NCI-H128 (cell line): ENCODE results near the gene FCER2.

Source experiments
- DNase-seq: peaks from one replicate; lab custom pipeline; 2025; ENCODE audit not compliant: unreplicated experiment; lab: John Stamatoyannopoulos, UW

FCER2 gene

DNA sequence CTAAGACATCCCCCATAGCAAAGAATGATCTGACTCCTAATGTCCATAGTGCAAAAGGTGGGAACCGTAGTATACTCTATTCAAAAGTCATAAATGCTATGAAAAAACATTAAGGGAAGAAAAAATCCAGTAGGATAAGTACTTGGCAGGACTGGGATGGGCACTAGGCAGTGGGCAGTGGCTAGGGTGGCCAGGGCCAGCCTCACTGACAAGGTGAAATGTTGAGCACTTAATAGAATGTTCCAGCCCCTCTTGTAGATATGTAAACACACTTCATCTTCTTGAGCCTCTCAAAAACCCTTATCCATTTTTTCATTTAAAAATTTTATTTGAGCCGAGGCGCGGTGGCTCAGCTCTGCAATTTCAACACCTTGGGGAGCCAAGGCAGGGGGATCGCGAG is 31.4 kb upstream of the FCER2 start:
- DNase-seq = no peak

DNA sequence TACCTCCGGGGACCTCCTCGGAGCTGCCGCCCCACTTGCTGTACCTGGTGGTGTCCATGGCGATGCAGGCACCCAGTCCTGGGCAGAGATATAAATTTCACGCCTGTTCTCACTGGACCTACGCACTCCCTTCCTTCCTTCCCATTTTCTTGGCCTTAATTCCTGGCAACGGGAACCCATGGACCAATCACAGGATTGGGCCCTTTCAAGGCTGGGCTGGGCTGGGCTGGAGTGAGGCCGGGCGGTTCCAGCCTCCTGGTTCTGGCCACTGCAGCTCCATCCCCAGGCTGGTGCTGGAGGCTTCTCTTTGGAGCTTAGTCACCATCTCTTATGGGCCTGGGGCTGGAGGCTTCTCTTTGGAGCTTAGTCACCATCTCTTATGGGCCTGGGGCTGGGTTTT is 30.1 kb upstream of the FCER2 start, which contains the start of gene CLEC4G:
CLEC4G (minus strand) TSS at position 66 of the 400 bp plus-strand sequence; CDS start at position 58, 8 bp downstream.
- no peak for DNase-seq

GRCh38 chr19:7731615-7732014 is 29.7 kb upstream of the FCER2 start:
- DNase-seq = no peak

DNA sequence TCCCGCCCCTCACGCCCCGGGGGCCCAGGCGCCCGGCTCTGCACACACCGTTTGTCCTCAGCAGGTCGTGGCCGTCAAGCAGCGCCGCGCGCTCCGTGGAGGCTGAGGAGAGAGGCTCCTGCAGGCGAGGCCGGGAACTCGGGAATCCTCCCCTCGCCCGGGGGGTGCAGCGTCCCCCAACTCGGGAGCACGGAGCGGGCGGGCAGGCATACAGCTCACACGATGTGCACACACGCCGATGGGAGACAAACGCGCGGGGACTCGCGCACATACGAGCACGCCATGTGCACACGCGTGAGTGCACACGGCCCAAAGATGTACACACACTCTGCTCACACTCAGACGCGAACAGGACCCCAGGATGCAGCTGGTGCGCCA is 29.3 kb upstream of the FCER2 start:
- DNase-seq = no peak

DNA sequence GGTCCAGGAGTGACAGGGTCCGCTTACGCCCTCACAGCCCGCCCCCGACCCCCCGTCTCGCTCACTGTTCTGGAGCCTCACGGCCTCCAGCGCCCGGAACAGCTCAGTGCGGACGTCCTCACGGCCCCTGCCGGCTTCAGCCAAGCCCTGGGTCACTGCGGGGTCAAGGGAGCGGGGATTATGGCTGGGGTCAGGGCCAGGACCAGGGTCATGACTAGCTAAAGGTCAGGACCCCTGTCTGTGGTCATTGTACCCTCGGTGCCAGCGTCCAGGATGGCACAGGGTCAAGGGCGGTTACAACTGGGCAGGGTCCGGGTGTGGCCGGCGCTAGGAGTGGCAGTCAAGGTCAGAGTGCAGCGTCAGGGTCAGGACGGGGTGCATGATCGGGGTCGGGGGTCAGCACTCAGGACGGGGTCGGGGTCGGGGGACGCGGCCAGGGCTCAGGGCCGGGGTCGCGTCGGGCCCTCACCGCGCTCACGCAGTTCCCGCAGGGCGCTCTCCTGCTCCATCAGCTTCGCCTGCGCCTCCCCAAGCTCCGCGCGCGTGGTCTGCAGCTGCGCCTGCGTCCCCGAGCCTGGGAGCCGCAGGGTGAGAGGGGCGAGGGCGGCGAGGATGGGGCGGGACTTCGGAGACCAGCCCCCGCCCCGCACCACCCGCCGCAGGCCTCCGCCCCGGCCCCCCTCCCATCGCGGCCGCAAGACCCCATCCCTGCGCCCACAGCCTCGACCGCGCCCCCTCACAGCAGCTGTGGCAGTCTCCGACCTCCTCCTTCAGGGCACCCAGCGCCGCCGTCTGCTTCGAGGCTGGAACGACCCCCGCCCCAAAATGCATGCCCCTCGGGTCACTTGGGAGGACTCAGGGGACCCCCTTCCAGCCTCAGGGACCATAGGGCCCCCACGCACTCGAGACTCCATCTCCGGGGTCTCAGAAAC is 28.6 kb upstream of the FCER2 start:
- no peak for DNase-seq

DNA sequence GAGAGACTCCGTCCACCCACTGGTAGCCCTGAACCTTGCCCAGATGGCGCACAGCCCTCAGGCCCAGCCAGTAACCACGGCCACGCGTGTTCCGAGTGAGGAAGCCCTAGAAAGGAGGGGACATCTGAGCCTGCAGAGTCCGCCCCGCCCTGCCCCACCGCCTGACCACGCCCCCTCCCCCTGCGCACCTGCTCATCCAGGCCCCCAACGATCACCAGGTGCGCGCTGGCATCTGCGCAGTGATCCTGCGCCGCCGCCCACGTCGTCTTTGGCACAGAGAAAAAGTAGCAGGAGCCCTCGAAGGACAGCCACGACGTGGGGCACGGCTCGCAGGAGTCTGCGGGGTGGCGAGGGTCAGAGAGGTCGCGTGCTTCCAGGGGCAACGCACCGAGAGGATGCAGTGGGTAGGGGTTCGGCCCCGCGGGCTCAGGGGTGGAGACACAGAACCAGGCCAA is 27.9 kb upstream of the FCER2 start:
- DNase-seq = no peak

DNA sequence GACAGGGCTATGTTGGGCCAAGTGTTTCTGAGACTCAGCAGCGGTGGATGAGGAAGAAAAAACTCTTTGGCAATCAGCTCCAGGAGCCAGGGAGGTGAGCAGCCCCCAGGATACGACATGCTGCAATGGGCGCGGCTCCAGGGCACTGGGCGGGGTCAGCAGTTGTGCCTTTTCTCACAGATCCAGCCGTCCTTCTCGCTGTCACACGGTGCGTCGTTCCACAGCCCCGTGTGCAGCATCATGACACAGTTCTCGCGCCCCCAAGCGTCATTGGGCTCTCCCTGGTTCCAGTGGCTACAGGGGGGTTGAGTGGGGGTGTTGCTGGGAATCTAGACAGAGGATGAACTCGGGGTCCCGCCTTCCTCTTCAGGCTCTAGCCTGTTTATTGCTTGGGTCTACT is 27.3 kb upstream of the FCER2 start:
- no peak for DNase-seq

DNA sequence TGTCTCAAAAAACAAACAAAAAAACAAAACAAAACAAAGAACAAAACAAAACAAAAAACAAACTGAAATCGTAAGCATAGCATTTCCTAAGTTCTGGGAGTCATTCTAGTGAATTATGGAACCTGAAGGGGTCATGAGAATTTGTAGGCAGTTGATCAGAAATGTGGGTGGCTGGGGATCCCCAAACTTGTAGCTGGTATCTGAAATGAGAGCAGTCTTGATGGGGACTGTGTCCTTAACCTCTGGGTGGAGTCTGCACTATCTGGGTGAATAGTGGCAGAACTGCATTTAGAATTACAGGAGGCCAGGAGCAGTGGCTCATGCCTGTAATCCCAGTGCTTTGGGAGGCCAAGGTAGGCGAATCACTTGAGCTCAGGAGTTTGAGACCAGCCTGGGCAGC is 23.9 kb upstream of the FCER2 start:
- no peak for DNase-seq

DNA sequence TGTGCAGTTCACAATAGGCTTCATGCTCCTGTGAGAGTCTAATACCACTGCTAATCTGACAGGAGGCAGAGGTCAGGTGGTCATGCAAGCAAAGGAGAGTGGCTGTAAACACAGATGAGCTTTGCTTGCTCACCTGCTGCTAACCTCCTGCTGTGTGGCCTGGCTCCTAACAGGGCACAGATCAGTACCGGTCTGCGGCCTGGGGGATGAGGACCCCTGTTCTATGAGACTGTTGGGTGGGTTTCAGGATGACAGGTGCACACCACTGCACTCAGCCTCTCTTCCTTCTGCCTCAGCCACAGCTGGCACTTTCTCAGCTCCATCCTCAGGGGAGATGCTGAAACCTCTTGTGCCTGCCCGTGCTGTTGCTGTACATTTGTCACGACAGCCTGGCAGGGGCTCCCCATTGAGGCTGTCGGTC is 20.3 kb upstream of the FCER2 start:
- no peak for DNase-seq

GRCh38 chr19:7720351-7720750 is 18.4 kb upstream of the FCER2 start:
- DNase-seq = no peak

- DNase-seq = no peak
Measured at GRCh38 chr19:7718668-7719067, 16.7 kb upstream of the FCER2 start.

- DNase-seq = no peak
Measured at GRCh38 chr19:7716762-7717161, 14.8 kb upstream of the FCER2 start.

- no peak for DNase-seq
Measured at GRCh38 chr19:7715671-7716070, 13.7 kb upstream of the FCER2 start.

DNA sequence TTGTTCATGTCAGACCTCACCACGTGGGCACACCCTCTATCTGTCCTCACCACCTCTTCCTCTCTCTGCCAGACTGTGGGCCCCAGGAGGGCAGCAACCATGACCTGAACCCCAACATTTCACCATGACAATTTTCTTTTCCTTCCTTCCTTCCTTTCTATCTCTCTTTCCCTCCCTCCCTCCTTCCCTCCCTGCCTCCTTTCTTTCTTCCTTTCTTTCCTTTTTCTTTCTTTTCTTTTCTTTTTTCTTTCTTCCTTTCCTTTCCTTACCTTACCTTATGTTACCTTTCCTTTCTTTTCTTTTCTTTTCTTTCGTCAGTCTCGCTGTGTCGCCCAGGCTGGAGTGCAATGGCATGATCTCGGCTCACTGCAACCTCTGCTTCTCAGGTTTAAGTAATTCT is 8.7 kb upstream of the FCER2 start:
- DNase-seq = no peak

- no peak for DNase-seq
Measured at GRCh38 chr19:7709932-7710460, 8.1 kb upstream of the FCER2 start.

DNA sequence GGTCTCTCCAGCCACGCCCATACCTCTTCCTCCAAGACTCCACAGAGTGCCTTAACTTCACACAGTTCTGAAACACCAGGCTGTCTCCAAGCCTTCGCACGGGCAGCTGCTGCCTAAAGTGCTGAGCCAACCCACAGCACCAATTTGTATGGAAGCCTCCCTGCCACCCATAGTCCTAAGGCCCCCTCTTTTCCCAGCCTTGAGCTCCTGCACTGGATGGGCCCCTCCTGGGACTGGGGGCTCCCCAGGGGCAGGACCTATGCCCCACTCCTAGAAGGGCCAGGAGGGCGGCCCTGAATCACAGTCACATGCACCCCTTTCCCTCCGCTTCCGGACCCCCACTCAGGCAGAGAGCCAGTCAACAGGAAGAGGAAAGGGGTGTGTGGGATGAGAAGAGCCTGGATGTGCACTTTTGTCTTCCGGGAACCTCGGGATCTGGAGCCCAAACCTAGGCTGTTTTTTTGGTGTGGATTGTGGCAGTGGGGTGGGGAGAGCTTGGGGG is 5.1 kb upstream of the FCER2 start:
- no peak for DNase-seq

DNA sequence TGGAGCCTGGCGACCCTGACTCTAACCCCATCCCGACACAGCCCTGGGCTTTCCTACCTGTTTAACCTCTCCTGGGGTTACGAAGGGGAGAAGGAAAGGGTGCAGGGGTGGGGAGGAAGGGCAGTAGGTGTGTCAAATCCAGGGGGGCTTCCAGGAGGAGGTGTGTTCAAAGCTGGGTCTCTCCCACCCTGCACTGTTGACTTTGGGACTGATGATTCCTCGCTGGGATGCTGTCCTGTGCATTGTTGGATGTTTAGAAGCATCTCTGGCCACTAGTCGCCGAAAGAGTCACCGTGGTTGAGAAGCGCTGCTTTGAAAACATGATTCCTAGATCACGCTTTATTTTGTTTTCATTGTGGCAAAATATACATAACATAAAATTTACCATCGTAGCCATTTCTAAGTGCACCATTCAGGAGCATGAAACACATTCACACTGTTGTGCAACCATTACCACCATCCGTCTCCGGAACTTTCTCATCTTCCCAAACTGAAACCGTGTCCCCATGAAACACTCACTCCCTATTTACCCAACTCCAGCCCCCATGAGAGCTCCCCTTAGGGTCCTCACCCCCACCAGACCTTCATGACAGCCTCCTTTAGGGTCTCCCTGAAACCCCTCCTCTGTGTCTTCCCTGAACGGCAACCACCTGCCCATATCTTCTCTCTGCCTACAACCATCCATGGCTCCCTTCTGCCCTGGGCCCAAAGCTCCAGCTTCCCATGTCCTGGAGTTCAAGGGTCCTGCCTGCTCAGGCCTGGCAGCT is 4.4 kb upstream of the FCER2 start:
- no peak for DNase-seq

GRCh38 chr19:7705387-7706187 is 3.7 kb upstream of the FCER2 start:
- no peak for DNase-seq

DNA sequence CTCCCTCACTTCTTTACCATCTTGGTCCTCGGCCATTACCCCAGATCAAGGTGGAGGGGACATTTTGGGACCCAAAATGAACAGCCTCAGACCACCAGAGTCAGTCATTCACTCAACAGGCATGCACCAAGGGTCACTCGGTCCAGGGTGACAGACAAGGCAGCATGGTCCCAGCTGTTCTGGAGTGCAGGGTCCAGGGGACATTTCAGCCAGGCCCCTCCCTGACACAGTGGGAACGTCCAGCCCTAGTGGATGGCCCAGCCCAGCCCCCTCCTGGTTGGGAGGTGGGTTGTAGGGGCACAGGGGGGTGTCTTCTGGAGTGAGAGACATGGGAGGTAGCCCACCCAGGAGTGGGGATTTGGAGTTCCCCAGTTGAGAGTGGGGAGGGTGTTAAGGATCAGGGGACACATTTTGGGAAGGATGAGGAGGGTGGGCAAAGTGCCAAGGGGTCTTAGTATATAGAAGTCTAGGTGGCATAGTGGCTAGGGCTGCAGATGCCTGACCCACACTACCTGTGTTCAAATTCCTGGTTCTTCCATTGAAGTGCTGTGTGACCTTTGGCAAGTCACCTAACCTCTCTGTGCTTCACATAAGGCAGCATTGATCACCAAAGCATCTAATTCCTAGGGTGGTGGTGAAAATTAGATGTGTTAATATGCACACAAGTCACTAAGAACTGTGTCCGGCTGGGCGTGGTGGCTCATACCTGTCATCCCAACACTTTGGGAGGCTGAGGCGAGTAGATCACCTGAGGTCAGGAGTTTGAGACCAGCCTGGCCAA is 2.5 kb upstream of the FCER2 start:
- DNase-seq = no peak

- DNase-seq = no peak
Measured at GRCh38 chr19:7703332-7703731, 1.4 kb upstream of the FCER2 start.
